ENCODE results near the gene CLCN1. TPM values are rescaled to one million over a fixed set of nuclear protein-coding genes. Genes with fewer than 3 reads are reported as not detected.

Gene CLCN1
- total RNA-seq, result under 1 TPM in 1 of 2 experiments, not detected in 1; 0.06 TPM

DNA sequence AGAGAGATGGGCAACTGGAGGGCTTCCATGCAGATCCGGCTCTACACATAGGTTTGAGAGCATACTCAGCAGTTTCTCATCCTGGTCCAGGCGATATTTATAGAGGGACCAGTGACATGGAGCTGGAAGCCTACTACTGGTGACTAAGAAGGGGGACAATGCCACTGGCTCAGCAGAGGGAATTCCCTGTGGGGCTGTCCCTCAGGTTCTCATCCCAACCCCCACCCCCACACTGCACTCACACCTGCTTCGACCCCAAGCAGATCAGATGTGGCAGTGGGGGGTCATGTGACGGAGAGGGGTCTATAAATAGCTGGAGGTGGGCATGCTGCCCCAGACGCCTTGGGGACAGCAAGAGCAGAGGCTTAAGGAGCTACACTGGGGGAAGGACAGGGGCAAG is at the start of gene CLCN1:
Gene CLCN1, plus strand, starts transcription at position 336 of the 400 bp plus-strand sequence. CDS start 102 bp downstream, outside the sequence.
- H3K4me3 Mint-ChIP-seq, result no peak within 1 kb of the TSS
- H3K36me3 Mint-ChIP-seq (ENCODE audit: low read depth), result peaks cover 23% of the 10 kb centered on the region
- peaks cover 22% of the 10 kb centered on the region for H3K4me1 Mint-ChIP-seq
- peaks cover 8% of the 10 kb centered on the region for H3K27me3 Mint-ChIP-seq
- H3K27ac Mint-ChIP-seq, result peak within 1 kb of the TSS; percentile 64
- POLR2A ChIA-PET, result no interaction called here
- DNase-seq, result no peak
- H3K9me3 Mint-ChIP-seq, result peaks cover 6% of the 10 kb centered on the region
- CTCF ChIA-PET, result interaction anchor here (0.8 to 1.2 kb wide), 4 partner anchors 9 to 64 kb away, joined by 3 read pairs; no protein-coding TSS in a partner anchor

GRCh38 chr7:143269251-143269650 is 46.7 kb upstream of the CLCN1 start:
- H3K9me3 Mint-ChIP-seq, result no peaks in the 10 kb centered on the region
- H3K27me3 Mint-ChIP-seq, result no peaks in the 10 kb centered on the region
- H3K4me1 Mint-ChIP-seq, result peaks cover 55% of the 10 kb centered on the region
- POLR2A ChIA-PET, result interaction anchor here (0.8 to 1.2 kb wide), 2 partner anchors 10 to 26 kb away, joined by 3 to 4 read pairs; no protein-coding TSS in a partner anchor
- no peak overlapping the region for H3K4me3 Mint-ChIP-seq
- CTCF ChIA-PET, result interaction anchor here (0.8 to 1.7 kb wide), 3 partner anchors 9 to 11 kb away, joined by 3 to 4 read pairs (median 3); no protein-coding TSS in a partner anchor
- no peak overlapping the region for H3K27ac Mint-ChIP-seq
- no peak for DNase-seq
- H3K36me3 Mint-ChIP-seq (ENCODE audit: low read depth), result peaks cover 67% of the 10 kb centered on the region

GRCh38 chr7:143271240-143271639 is 44.7 kb upstream of the CLCN1 start:
- Mint-ChIP-seq H3K4me3 (no peak overlapping the region), H3K4me1 (peaks cover 36% of the 10 kb centered on the region), H3K36me3 (ENCODE audit: low read depth) (peaks cover 49% of the 10 kb centered on the region), H3K9me3 (no peaks in the 10 kb centered on the region), H3K27me3 (no peaks in the 10 kb centered on the region), H3K27ac (no peak overlapping the region)
- DNase-seq, result no peak
- ChIA-PET POLR2A (no interaction called here), CTCF (interaction anchor here (0.6 to 1.5 kb wide), 3 partner anchors 8 to 72 kb away, joined by 3 to 5 read pairs (median 4); partner anchors contain the start of gene GSTK1)

GRCh38 chr7:143272871-143273270 is 43.0 kb upstream of the CLCN1 start:
- POLR2A ChIA-PET, result interaction anchor here (0.7 kb wide), 1 partner anchor 201 kb away, joined by 3 read pairs; no protein-coding TSS in a partner anchor
- H3K4me3 Mint-ChIP-seq, result no peak overlapping the region
- DNase-seq, result no peak
- H3K27ac Mint-ChIP-seq, result no peak overlapping the region
- peaks cover 34% of the 10 kb centered on the region for H3K36me3 Mint-ChIP-seq (ENCODE audit: low read depth)
- no peaks in the 10 kb centered on the region for H3K9me3 Mint-ChIP-seq
- no peaks in the 10 kb centered on the region for H3K27me3 Mint-ChIP-seq
- H3K4me1 Mint-ChIP-seq, result peaks cover 23% of the 10 kb centered on the region
- CTCF ChIA-PET, result interaction anchor here (0.9 to 2.7 kb wide), 2 partner anchors 15 to 24 kb away, joined by 3 to 7 read pairs; partner anchors contain the start of gene CASP2

GRCh38 chr7:143279186-143280098 is 36.5 kb upstream of the CLCN1 start:
- Mint-ChIP-seq H3K9me3 (no peaks in the 10 kb centered on the region), H3K27me3 (no peaks in the 10 kb centered on the region), H3K4me3 (peak overlapping the region; percentile 39), H3K27ac (peak overlapping the region; percentile 83), H3K36me3 (ENCODE audit: low read depth) (no peaks in the 10 kb centered on the region), H3K4me1 (peaks cover 43% of the 10 kb centered on the region)
- ChIA-PET CTCF (interaction anchor here (0.5 to 2.6 kb wide), 14 partner anchors 8 to 428 kb away, joined by 3 to 10 read pairs (median 4); partner anchors contain the start of genes CASP2 and GSTK1), POLR2A (interaction anchor here (0.7 to 1.5 kb wide), 5 partner anchors 9 to 84 kb away, joined by 3 to 4 read pairs (median 4); partner anchors contain the start of genes CASP2 and GSTK1)
- DNase-seq, result peak; percentile 24

DNA sequence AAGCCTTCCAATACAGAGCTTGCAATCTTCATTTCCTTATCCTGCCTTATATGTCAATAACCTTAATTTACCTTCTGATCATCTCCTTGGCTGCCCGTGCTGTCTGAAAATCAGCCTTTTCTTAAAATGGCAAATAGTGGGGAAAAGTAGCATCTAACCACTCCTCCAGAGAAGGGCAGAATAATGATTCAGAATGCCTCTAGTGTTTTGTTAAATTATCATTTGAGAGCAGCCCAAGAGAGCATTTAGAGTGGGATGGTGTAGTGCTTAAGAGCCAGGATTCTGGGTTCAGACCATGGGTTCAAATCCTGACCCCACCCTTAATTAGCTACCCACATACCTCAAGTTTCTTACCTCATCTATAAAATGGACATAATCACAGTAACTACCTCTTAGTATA is 35.8 kb upstream of the CLCN1 start:
- peaks cover 50% of the 10 kb centered on the region for H3K4me1 Mint-ChIP-seq
- CTCF ChIA-PET, result interaction anchor here (0.9 to 2.6 kb wide), 10 partner anchors 7 to 40 kb away, joined by 3 to 10 read pairs (median 5); partner anchors contain the start of genes CASP2 and GSTK1
- no peaks in the 10 kb centered on the region for H3K36me3 Mint-ChIP-seq (ENCODE audit: low read depth)

GRCh38 chr7:143280566-143280965 is 35.3 kb upstream of the CLCN1 start:
- peaks cover 53% of the 10 kb centered on the region for H3K4me1 Mint-ChIP-seq
- DNase-seq, result no peak
- H3K27me3 Mint-ChIP-seq, result no peaks in the 10 kb centered on the region
- H3K4me3 Mint-ChIP-seq, result peak overlapping the region; percentile 39
- ChIA-PET POLR2A (interaction anchor here (0.7 to 1.5 kb wide), 3 partner anchors 8 to 31 kb away, joined by 4 read pairs; partner anchors contain the start of genes CASP2 and GSTK1), CTCF (interaction anchor here (1.1 to 1.7 kb wide), 5 partner anchors 12 to 40 kb away, joined by 3 to 10 read pairs (median 6); partner anchors contain the start of gene GSTK1)
- H3K9me3 Mint-ChIP-seq, result no peaks in the 10 kb centered on the region
- H3K27ac Mint-ChIP-seq, result peak overlapping the region; percentile 83
- no peaks in the 10 kb centered on the region for H3K36me3 Mint-ChIP-seq (ENCODE audit: low read depth)

More for the DNA sequence above, 35.8 kb upstream of the CLCN1 start:
- H3K27ac Mint-ChIP-seq, result peak overlapping the region; percentile 83
- H3K4me3 Mint-ChIP-seq, result peak overlapping the region; percentile 39
- H3K9me3 Mint-ChIP-seq, result no peaks in the 10 kb centered on the region
- DNase-seq, result no peak
- POLR2A ChIA-PET, result interaction anchor here (0.7 to 1.5 kb wide), 6 partner anchors 8 to 84 kb away, joined by 3 to 4 read pairs (median 4); partner anchors contain the start of genes CASP2 and GSTK1
- no peaks in the 10 kb centered on the region for H3K27me3 Mint-ChIP-seq

- Mint-ChIP-seq H3K27me3 (no peaks in the 10 kb centered on the region), H3K4me1 (peaks cover 55% of the 10 kb centered on the region), H3K4me3 (no peak overlapping the region), H3K27ac (no peak overlapping the region), H3K9me3 (no peaks in the 10 kb centered on the region), H3K36me3 (ENCODE audit: low read depth) (no peaks in the 10 kb centered on the region)
- no peak for DNase-seq
- POLR2A ChIA-PET, result no interaction called here
- CTCF ChIA-PET, result interaction anchor here (0.6 kb wide), 2 partner anchors 11 to 56 kb away, joined by 3 to 4 read pairs; no protein-coding TSS in a partner anchor
Measured at GRCh38 chr7:143281529-143281928, 34.4 kb upstream of the CLCN1 start.

GRCh38 chr7:143282124-143282523 is 33.8 kb upstream of the CLCN1 start:
- Mint-ChIP-seq H3K36me3 (ENCODE audit: low read depth) (peaks cover 5% of the 10 kb centered on the region), H3K27ac (no peak overlapping the region), H3K4me1 (peaks cover 61% of the 10 kb centered on the region), H3K27me3 (no peaks in the 10 kb centered on the region), H3K9me3 (peaks cover 4% of the 10 kb centered on the region), H3K4me3 (no peak overlapping the region)
- ChIA-PET POLR2A (no interaction called here), CTCF (interaction anchor here (0.6 kb wide), 1 partner anchor 56 kb away, joined by 3 read pairs; no protein-coding TSS in a partner anchor)
- DNase-seq, result no peak

DNA sequence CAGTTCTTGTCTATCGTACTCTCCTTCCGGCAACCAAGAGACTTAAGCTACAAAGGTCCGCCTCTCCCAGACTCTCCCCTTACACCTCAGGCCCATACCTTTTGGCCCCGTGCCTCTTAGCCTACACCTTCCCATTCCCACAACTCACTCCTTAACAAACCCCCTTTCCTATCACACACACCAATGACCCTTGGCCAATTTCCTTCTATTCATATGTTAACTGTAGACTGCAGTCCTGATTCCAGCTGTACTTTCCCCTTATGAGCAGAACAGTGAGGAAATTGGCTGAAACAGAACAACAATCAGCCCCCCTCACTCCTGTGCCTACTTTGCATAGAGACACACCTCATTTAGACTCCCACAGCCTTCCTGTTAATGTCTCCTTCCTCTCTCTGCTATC is 32.5 kb upstream of the CLCN1 start:
- Mint-ChIP-seq H3K36me3 (ENCODE audit: low read depth) (peaks cover 13% of the 10 kb centered on the region), H3K4me3 (no peak overlapping the region), H3K9me3 (peaks cover 8% of the 10 kb centered on the region), H3K27me3 (no peaks in the 10 kb centered on the region), H3K27ac (peak overlapping the region; percentile 42), H3K4me1 (peaks cover 70% of the 10 kb centered on the region)
- ChIA-PET POLR2A (no interaction called here), CTCF (interaction anchor here (1.7 kb wide), 1 partner anchor 16 kb away, joined by 4 read pairs; no protein-coding TSS in a partner anchor)
- no peak for DNase-seq

DNA sequence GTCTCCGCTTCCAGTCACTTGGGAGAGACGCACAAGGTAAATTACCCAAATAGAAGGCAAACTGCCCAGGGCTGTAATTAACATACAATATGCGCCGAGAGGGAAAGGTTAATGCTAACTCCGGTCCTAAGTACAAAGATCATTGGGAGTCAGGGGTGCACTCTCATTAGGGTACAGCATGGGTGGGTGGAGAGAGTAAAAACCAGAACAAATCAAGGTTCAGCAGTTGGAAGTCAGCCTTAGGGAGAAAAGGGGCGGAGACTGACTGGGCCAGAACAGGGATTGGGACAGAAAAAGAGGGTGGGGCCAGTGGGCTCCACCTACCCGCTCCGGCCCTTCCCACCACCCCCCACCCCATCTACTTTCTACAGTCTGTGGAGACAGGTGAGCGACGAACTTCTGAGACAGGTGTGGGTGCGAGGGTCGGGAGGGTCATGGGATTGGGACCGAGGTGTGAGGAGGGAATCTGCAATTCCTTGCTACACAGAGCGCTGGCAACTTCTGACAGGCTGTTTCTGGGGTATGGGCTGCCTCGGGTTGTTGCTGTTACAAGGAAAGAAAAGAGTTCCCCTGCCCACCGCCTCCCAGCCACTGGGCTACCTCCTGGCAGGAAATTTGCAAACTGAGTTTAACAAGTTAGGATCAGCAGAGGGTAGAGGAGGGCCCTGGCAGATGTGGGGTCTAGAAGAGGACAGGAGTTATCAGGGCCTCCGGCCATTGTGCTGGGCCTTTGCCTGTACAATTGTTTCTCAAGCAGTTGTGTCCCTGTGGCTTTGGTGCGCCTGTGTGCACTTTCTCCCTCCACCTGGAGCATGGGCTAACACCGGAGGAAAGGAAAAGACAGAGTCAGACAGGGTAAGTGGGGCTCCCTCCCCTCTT is 31.1 kb upstream of the CLCN1 start, which contains the start of gene TMEM139:
Gene TMEM139, plus strand, starts transcription at position 368 of the 879 bp plus-strand sequence. CDS start 1,000 bp downstream, outside the sequence.
- Mint-ChIP-seq H3K36me3 (ENCODE audit: low read depth) (peaks cover 25% of the 10 kb centered on the region), H3K27me3 (no peaks in the 10 kb centered on the region), H3K9me3 (peaks cover 8% of the 10 kb centered on the region), H3K4me3 (no peak within 1 kb of the TSS), H3K27ac (peak within 1 kb of the TSS; percentile 42), H3K4me1 (peaks cover 65% of the 10 kb centered on the region)
- DNase-seq, result no peak
- POLR2A ChIA-PET, result no interaction called here
- CTCF ChIA-PET, result interaction anchor here (1.7 kb wide), 1 partner anchor 15 kb away, joined by 4 read pairs; no protein-coding TSS in a partner anchor

GRCh38 chr7:143285470-143285778 is 30.5 kb upstream of the CLCN1 start:
- Mint-ChIP-seq H3K9me3 (peaks cover 8% of the 10 kb centered on the region), H3K36me3 (ENCODE audit: low read depth) (peaks cover 28% of the 10 kb centered on the region), H3K4me3 (no peak overlapping the region), H3K27ac (no peak overlapping the region), H3K27me3 (no peaks in the 10 kb centered on the region), H3K4me1 (peaks cover 65% of the 10 kb centered on the region)
- DNase-seq, result no peak
- CTCF ChIA-PET, result no interaction called here
- POLR2A ChIA-PET, result no interaction called here
